Neutrophil (primary cell): ENCODE data around the gene PACSIN3.

Experiments
- H3K27ac ChIP-seq: fragments of 200-600 bp; sonication (generic); 2 replicates; pipeline ENCODE4 v1.5.1; 2016; ENCODE audit warnings: mild to moderate bottlenecking, moderate library complexity
- H3K27me3 ChIP-seq: fragments of 200-600 bp; sonication (generic); 2 replicates; pipeline ENCODE4 v1.6.0; 2016; ENCODE audit warnings: mild to moderate bottlenecking
- H3K36me3 ChIP-seq: fragments of 200-600 bp; sonication (generic); 2 replicates; pipeline ENCODE4 v1.5.1; 2017
- H3K4me1 ChIP-seq, 2 experiments: fragments of 200-600 bp in 1 of 2; sonication (generic) in 1 of 2; 1 replicate in 1 of 2; 2 replicates in 1 of 2; pipeline versions ENCODE4 v1.5.1 to v1.6.1; 2013 to 2016; ENCODE audit warnings: low read depth in 1 of 2, low read length in 1 of 2, mild to moderate bottlenecking in 1 of 2, moderate library complexity in 1 of 2; ENCODE audit not compliant: control insufficient read depth in 1 of 2, insufficient read depth in 1 of 2
- H3K4me3 ChIP-seq, 2 experiments: fragments of 200-600 bp in 1 of 2; sonication (generic) in 1 of 2; 1 replicate in 1 of 2; 2 replicates in 1 of 2; pipeline ENCODE4 v1.5.1; 2013 to 2016; ENCODE audit warnings: low read depth in 1 of 2, low read length in 1 of 2, mild to moderate bottlenecking in 1 of 2, moderate library complexity in 1 of 2
- H3K9me3 ChIP-seq: fragments of 200-600 bp; sonication (generic); 2 replicates; pipeline ENCODE4 v1.5.1; 2016
- CTCF ChIP-seq: fragments of 200-600 bp; sonication (generic); IDR thresholded peaks from 2 replicates; pipeline ENCODE4 v1.5.1; 2016; ENCODE audit warnings: antibody characterized with exemption

PACSIN3 gene

GRCh38 chr11:47177229-47177845 is 8.9 kb downstream of the PACSIN3 start:
- H3K27ac ChIP-seq = peak overlapping the region; percentile 81
- no peaks in the 10 kb centered on the region for H3K9me3 ChIP-seq
- peaks cover 27% of the 10 kb centered on the region for H3K36me3 ChIP-seq
- H3K4me3 ChIP-seq = peak overlapping the region; percentile 98 to 99
- no peak for TF ChIP-seq CTCF
- H3K27me3 ChIP-seq = no peaks in the 10 kb centered on the region
- H3K4me1 ChIP-seq = peaks cover 21 to 23% of the 10 kb centered on the region in 2 experiments

DNA sequence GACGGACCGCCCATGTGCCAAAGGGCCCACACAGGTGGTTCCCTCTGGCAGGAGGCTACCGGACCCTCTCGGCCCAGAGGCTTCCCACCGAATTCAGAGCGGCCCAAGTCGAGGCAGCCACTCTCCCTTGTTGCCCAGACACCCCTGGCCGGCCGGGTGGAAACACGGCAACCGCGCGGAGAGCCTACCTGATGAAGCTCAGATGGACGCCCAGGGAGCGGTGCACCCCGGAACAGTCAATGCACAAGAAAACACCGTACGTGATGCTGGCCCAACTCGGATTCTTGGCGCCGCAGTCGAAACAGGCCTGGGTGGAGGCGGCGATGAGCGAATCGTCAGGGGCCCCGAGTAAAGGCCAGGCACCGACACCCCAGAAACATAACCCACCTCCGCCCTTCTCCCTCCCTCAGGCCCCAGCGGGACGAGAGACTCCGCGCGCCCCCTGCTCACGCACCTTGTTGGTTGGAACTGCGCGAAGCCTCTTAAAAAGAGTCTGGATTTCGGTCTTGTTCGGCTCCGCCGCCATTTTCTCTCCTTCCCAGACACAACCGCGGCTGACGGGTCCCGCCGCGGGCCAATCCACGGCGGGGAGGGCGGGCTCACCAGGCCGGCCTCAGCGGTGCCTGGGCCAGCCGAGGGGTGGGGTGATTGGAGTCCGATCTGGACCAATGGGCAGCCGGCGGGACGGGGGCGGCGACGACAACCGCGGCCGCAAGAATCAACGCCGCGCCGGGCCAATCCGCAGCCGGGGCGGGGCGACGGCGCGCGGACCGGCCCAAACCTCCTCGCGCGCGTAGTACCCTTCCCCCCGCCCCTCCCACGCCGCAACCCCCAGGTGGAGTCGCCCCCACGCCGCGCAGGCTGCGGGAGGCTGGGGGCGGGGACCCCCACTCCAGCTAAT is 9.7 kb downstream of the PACSIN3 start, which contains the start of gene ARFGAP2:
ARFGAP2 (minus strand) TSS at position 552 of the 901 bp plus-strand sequence; CDS start at position 526, 26 bp downstream.
- peaks cover 34% of the 10 kb centered on the region for H3K36me3 ChIP-seq
- peak within 1 kb of the TSS; percentile 81 for H3K27ac ChIP-seq
- H3K27me3 ChIP-seq = no peaks in the 10 kb centered on the region
- peak within 1 kb of the TSS; percentile 98 to 99 for H3K4me3 ChIP-seq
- peaks cover 21 to 23% of the 10 kb centered on the region in 2 experiments for H3K4me1 ChIP-seq
- no peaks in the 10 kb centered on the region for H3K9me3 ChIP-seq
- TF ChIP-seq CTCF = peak; percentile 15

DNA sequence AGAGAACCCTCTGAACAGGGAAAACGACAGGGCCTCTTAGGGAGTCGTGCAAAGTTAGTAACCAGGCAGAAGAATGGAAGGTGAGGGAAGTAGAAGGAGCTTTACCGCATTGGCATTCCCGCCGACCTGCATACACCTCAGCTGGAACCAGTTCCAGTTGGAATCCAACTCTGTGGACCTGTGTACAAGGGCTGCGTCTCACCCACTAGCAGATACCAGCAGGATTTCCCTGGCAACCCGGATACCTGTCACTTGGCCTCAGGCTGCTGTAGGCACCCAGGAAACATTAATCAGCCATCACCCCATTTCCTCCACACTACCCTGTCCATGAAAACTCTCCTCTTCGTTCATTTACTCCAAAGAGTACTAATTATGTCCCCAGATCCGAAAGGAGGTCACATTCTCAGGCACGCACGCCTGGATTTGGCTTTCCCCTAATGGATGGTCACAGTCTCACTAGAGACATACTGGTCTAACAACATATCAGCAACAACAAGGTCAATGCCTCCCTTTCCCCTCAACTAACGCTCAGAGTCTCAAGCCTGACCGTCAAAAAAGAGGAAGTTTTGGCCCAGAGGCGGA is 10.4 kb downstream of the PACSIN3 start:
- peaks cover 42% of the 10 kb centered on the region for H3K36me3 ChIP-seq
- H3K27me3 ChIP-seq = no peaks in the 10 kb centered on the region
- no peaks in the 10 kb centered on the region for H3K9me3 ChIP-seq
- H3K4me1 ChIP-seq = peaks cover 21 to 23% of the 10 kb centered on the region in 2 experiments
- peak overlapping the region; percentile 81 for H3K27ac ChIP-seq
- no peak for TF ChIP-seq CTCF
- H3K4me3 ChIP-seq = peak overlapping the region; percentile 98 to 99

GRCh38 chr11:47172740-47173336 is 13.4 kb downstream of the PACSIN3 start:
- Histone ChIP-seq H3K9me3 (no peaks in the 10 kb centered on the region), H3K36me3 (peaks cover 69% of the 10 kb centered on the region), H3K4me1 (peaks cover 18 to 19% of the 10 kb centered on the region in 2 experiments), H3K27me3 (no peaks in the 10 kb centered on the region), H3K4me3 (no peak overlapping the region), H3K27ac (no peak overlapping the region)
- no peak for TF ChIP-seq CTCF

DNA sequence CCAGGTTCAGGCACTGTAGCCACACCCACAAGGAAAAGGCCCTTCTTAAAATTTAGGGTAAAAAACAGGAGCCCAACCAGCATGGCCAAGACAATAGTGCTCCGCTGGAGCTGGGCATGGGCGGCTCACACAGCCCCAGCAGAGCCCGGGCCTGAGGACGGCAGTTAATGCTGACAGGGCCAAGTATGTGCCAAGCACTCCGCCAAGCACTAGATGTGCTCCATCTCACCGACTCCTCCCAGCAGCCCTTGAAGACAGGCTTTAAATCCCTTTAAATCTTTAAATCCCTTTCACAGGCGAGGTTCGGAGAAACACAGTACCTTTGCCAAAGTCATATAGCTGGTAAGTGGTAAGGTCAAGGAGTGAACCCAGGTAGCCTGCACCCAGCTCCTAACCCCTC is 14.4 kb downstream of the PACSIN3 start:
- no peak overlapping the region for H3K27ac ChIP-seq
- H3K27me3 ChIP-seq = no peaks in the 10 kb centered on the region
- H3K9me3 ChIP-seq = no peaks in the 10 kb centered on the region
- H3K36me3 ChIP-seq = peaks cover 79% of the 10 kb centered on the region
- no peak for TF ChIP-seq CTCF
- H3K4me1 ChIP-seq = peaks cover 9 to 12% of the 10 kb centered on the region in 2 experiments
- no peak overlapping the region for H3K4me3 ChIP-seq
